Neural cell (in vitro differentiated cells): ENCODE measurements around the gene FAM124A. TPM values are rescaled to one million over a fixed set of nuclear protein-coding genes. Genes with fewer than 3 reads are reported as not detected.

Experiments
- H2AFZ ChIP-seq: fragments of 200-600, 300-800 bp; sonication (generic), shearing (Covaris generic); 2 replicates; pipeline ENCODE4 v1.6.0; 2014; ENCODE audit warnings: low read depth, mild to moderate bottlenecking, antibody characterized with exemption, low read length, moderate library complexity
- H3F3A ChIP-seq: fragments of 200-600 bp; shearing (Covaris generic); 2 replicates; pipeline ENCODE4 v1.6.1; 2016; ENCODE audit warnings: mild to moderate bottlenecking, moderate library complexity, mixed read lengths, antibody characterized with exemption, low read length; ENCODE audit not compliant: insufficient read depth, poor library complexity, severe bottlenecking
- H3K27ac ChIP-seq: fragments of 200-600, 300-800 bp; sonication (generic), shearing (Covaris generic); 2 replicates; pipeline ENCODE4 v1.5.1; 2014; ENCODE audit warnings: mild to moderate bottlenecking, low read length, moderate library complexity
- H3K27me3 ChIP-seq: fragments of 300-800, 200-600 bp; sonication (generic), shearing (Covaris generic); 2 replicates; pipeline ENCODE4 v1.6.0; 2014; ENCODE audit warnings: mild to moderate bottlenecking, low read depth, low read length, moderate library complexity; ENCODE audit not compliant: insufficient read depth
- H3K36me3 ChIP-seq: fragments of 300-800, 200-600 bp; sonication (generic), shearing (Covaris generic); 2 replicates; pipeline ENCODE4 v1.5.1; 2014; ENCODE audit warnings: mild to moderate bottlenecking, antibody characterized with exemption, low read length, moderate library complexity; ENCODE audit not compliant: insufficient read depth
- H3K4me2 ChIP-seq: fragments of 300-800, 200-600 bp; sonication (generic), shearing (Covaris generic); 2 replicates; pipeline ENCODE4 v1.6.0; 2014; ENCODE audit warnings: mild to moderate bottlenecking, low read length
- H3K4me3 ChIP-seq: fragments of 300-800, 200-600 bp; sonication (generic), shearing (Covaris generic); 2 replicates; pipeline ENCODE4 v1.5.1; 2014; ENCODE audit warnings: mild to moderate bottlenecking, low read length, moderate library complexity
- H3K79me2 ChIP-seq: fragments of 200-600 bp; shearing (Covaris generic); replicated peaks from 2 replicates; pipeline ENCODE4 v1.6.0; 2014; ENCODE audit warnings: mild to moderate bottlenecking, low read length, moderate library complexity; ENCODE audit not compliant: insufficient read depth
- H3K9ac ChIP-seq: fragments of 300-800, 200-600 bp; sonication (generic), shearing (Covaris generic); 2 replicates; pipeline ENCODE4 v1.6.1; 2016; ENCODE audit warnings: mild to moderate bottlenecking, low read length, mixed read lengths
- H3K9me2 ChIP-seq: fragments of 200-600 bp; shearing (Covaris generic); 2 replicates; pipeline ENCODE4 v1.6.1; 2016; ENCODE audit warnings: mild to moderate bottlenecking, low read length, mixed read lengths; ENCODE audit not compliant: insufficient read depth
- H3K9me3 ChIP-seq: fragments of 200-600, 300-800 bp; sonication (generic), shearing (Covaris generic); 2 replicates; pipeline ENCODE4 v1.6.1; 2016; ENCODE audit warnings: mild to moderate bottlenecking, mixed run types, low read length, moderate library complexity, mixed read lengths
- H4K20me1 ChIP-seq: fragments of 200-600 bp; shearing (Covaris generic); 2 replicates; pipeline ENCODE4 v1.6.1; 2016; ENCODE audit warnings: mild to moderate bottlenecking, mixed run types; ENCODE audit not compliant: insufficient read depth
- CTCF ChIP-seq: fragments of 450-650 bp; IDR thresholded peaks from 2 replicates; pipeline ENCODE4 v1.5.1; 2014; ENCODE audit warnings: antibody characterized with exemption, mild to moderate bottlenecking, moderate library complexity; ENCODE audit not compliant: poor library complexity, severe bottlenecking
- EP300 ChIP-seq: fragments of 450-650 bp; conservative IDR thresholded peaks from 2 replicates; pipeline ENCODE4 v1.6.1; 2014; ENCODE audit warnings: antibody characterized with exemption, mild to moderate bottlenecking, moderate library complexity; ENCODE audit not compliant: poor library complexity, severe bottlenecking
- EZH2 ChIP-seq: fragments of 200-600, 300-800 bp; shearing (Covaris generic), sonication (generic); IDR thresholded peaks from 2 replicates; pipeline ENCODE4 v1.6.1; 2014; ENCODE audit warnings: antibody characterized with exemption, low read length, borderline replicate concordance, mild to moderate bottlenecking; ENCODE audit not compliant: insufficient read depth, poor library complexity, severe bottlenecking
- MXI1 ChIP-seq: fragments of 450-650 bp; conservative IDR thresholded peaks from 2 replicates; pipeline ENCODE4 v1.6.1; 2014; ENCODE audit warnings: antibody characterized with exemption, mild to moderate bottlenecking; ENCODE audit not compliant: poor library complexity, severe bottlenecking
- POLR2AphosphoS5 ChIP-seq: IDR thresholded peaks from 2 replicates; pipeline ENCODE4 v1.6.1; 2012
- RAD21 ChIP-seq: fragments of 450-650 bp; conservative IDR thresholded peaks from 2 replicates; pipeline ENCODE4 v1.6.1; 2014; ENCODE audit warnings: antibody characterized with exemption, mild to moderate bottlenecking, moderate library complexity
- REST ChIP-seq: IDR thresholded peaks from 2 replicates; pipeline ENCODE4 v1.6.1; 2012; ENCODE audit warnings: borderline replicate concordance
- SMC3 ChIP-seq: fragments of 450-650 bp; conservative IDR thresholded peaks from 2 replicates; pipeline ENCODE4 v1.6.1; 2014; ENCODE audit warnings: antibody characterized with exemption, mild to moderate bottlenecking, moderate library complexity; ENCODE audit not compliant: poor library complexity
- TAF1 ChIP-seq: IDR thresholded peaks from 2 replicates; pipeline ENCODE4 v1.6.1; 2012; ENCODE audit warnings: low read depth
- polyA plus RNA-seq: library from polyadenylated mRNA; depleted of rRNA; stranded (reverse); fragments of >200 nt; gene quantifications from 2 replicates; pipeline ENCODE4 v1.2.3, GENCODE V29; 2014

Gene FAM124A
- polyA plus RNA-seq, 1 donor from 2014 or later = 3.0 TPM

GRCh38 chr13:51325837-51326236 lies 103.6 kb downstream of the FAM124A start:
- H3K9me2 ChIP-seq = no peaks in the 10 kb centered on the region
- no peaks in the 10 kb centered on the region for H4K20me1 ChIP-seq
- H3K4me3 ChIP-seq = no peak overlapping the region
- no peak overlapping the region for H3K27ac ChIP-seq
- no peaks in the 10 kb centered on the region for H3K79me2 ChIP-seq
- H2AFZ ChIP-seq = no peak overlapping the region
- no peak overlapping the region for H3K4me2 ChIP-seq
- no peaks in the 10 kb centered on the region for H3K9me3 ChIP-seq
- TF ChIP-seq EZH2 = no peak
- no peak for TF ChIP-seq RAD21
- no peak for TF ChIP-seq POLR2AphosphoS5
- TF ChIP-seq EP300 = no peak
- no peak for TF ChIP-seq TAF1
- no peak for TF ChIP-seq CTCF
- no peak for TF ChIP-seq MXI1
- no peak for TF ChIP-seq REST
- H3K36me3 ChIP-seq = no peaks in the 10 kb centered on the region
- H3K27me3 ChIP-seq = no peaks in the 10 kb centered on the region
- H3K9ac ChIP-seq = no peak overlapping the region
- H3F3A ChIP-seq = no peaks in the 10 kb centered on the region

GRCh38 chr13:51326777-51327176 lies 104.6 kb downstream of the FAM124A start:
- H3F3A ChIP-seq = no peaks in the 10 kb centered on the region
- no peaks in the 10 kb centered on the region for H4K20me1 ChIP-seq
- H2AFZ ChIP-seq = no peak overlapping the region
- H3K9me3 ChIP-seq = no peaks in the 10 kb centered on the region
- H3K27ac ChIP-seq = no peak overlapping the region
- TF ChIP-seq SMC3 = no peak
- no peak for TF ChIP-seq EZH2
- TF ChIP-seq CTCF = no peak
- TF ChIP-seq REST = no peak
- H3K9me2 ChIP-seq = no peaks in the 10 kb centered on the region
- no peak overlapping the region for H3K4me3 ChIP-seq
- H3K27me3 ChIP-seq = no peaks in the 10 kb centered on the region
- no peak overlapping the region for H3K9ac ChIP-seq
- no peaks in the 10 kb centered on the region for H3K79me2 ChIP-seq
- no peaks in the 10 kb centered on the region for H3K36me3 ChIP-seq
- no peak overlapping the region for H3K4me2 ChIP-seq
